DMS153 (cell line): Measurements from ENCODE around the gene PLEKHA6.
"Not testable (repeated sequence)": the region's sequence is repeated elsewhere in the genome, so short reads cannot be mapped to it uniquely, and the experiment has no call there.

ENCODE experiments used
- DNase-seq: peaks from one replicate; lab custom pipeline; 2025; lab: John Stamatoyannopoulos, UW

The PLEKHA6 gene

GRCh38 chr1:204260601-204261197, 99.0 kb downstream of the PLEKHA6 start:
- no peak for DNase-seq

- DNase-seq = no peak
These were observed 99.9 kb downstream of the PLEKHA6 start for GRCh38 chr1:204259782-204260181.

- no peak for DNase-seq
These were observed 100.5 kb downstream of the PLEKHA6 start for GRCh38 chr1:204259196-204259595.

GRCh38 chr1:204258213-204259115, 101.3 kb downstream of the PLEKHA6 start:
- peak; percentile 58 for DNase-seq

GRCh38 chr1:204257446-204257845, 102.3 kb downstream of the PLEKHA6 start:
- DNase-seq = no peak

GRCh38 chr1:204256531-204256930, 103.2 kb downstream of the PLEKHA6 start:
- DNase-seq = no peak

- DNase-seq = no peak
These were observed 103.8 kb downstream of the PLEKHA6 start for GRCh38 chr1:204255966-204256365.

GRCh38 chr1:204255225-204255624, 104.5 kb downstream of the PLEKHA6 start:
- peak; percentile 34 for DNase-seq

- no peak for DNase-seq
These were observed 105.6 kb downstream of the PLEKHA6 start for GRCh38 chr1:204254031-204254661.

- DNase-seq = no peak
These were observed 107.6 kb downstream of the PLEKHA6 start for GRCh38 chr1:204251926-204252689.

- DNase-seq = no peak
These were observed 108.4 kb downstream of the PLEKHA6 start for GRCh38 chr1:204251286-204251685.

GRCh38 chr1:204250428-204251030, 109.2 kb downstream of the PLEKHA6 start:
- no peak for DNase-seq

- no peak for DNase-seq
These were observed 109.8 kb downstream of the PLEKHA6 start for GRCh38 chr1:204249736-204250427.

- DNase-seq = no peak
These were observed 110.8 kb downstream of the PLEKHA6 start for GRCh38 chr1:204248954-204249353.

- no peak for DNase-seq
These were observed 112.9 kb downstream of the PLEKHA6 start for GRCh38 chr1:204246876-204247275.

- no peak for DNase-seq
These were observed 116.8 kb downstream of the PLEKHA6 start for GRCh38 chr1:204242920-204243319.

- DNase-seq = no peak
These were observed 117.8 kb downstream of the PLEKHA6 start for GRCh38 chr1:204241914-204242313.

GRCh38 chr1:204241050-204241449, 118.7 kb downstream of the PLEKHA6 start:
- no peak for DNase-seq

- DNase-seq = no peak
These were observed 119.5 kb downstream of the PLEKHA6 start for GRCh38 chr1:204240233-204240632.

GRCh38 chr1:204239401-204239800, 120.3 kb downstream of the PLEKHA6 start:
- not testable (repeated sequence) for DNase-seq

GRCh38 chr1:204238520-204238919, 121.2 kb downstream of the PLEKHA6 start:
- DNase-seq = not testable (repeated sequence)
